PC-3 (cell line): ENCODE measurements around the gene ARF3. TPM values are rescaled to one million over a fixed set of nuclear protein-coding genes. Genes with fewer than 3 reads are reported as not detected.
A peak's percentile ranks its signal among the peaks of the same experiment; 100 is the strongest.

Experiments used
- ATAC-seq: fragments of 200-7000 bp; cut with Tn5 transposase; 2 replicates; pipeline ENCODE4 v1.9.1; 2020; ENCODE audit warnings: mild to moderate bottlenecking, moderate library complexity
- BruUV-seq: library from RNA; stranded (reverse); fragments of 400-500 nt; replicated peaks from 2 replicates; lab custom pipeline; 2021; lab: Mats Ljungman, UMichigan
- CTCF ChIA-PET: fragments of 300-600 bp; sonication (Branson Sonifier 250); formaldehyde crosslinking; loops from one replicate; lab custom pipeline; 2022; ENCODE audit warnings: antibody characterized with exemption; lab: Charles Lee
- POLR2A ChIA-PET: fragments of 300-600 bp; sonication (Branson Sonifier 250); formaldehyde crosslinking; loops from one replicate; lab custom pipeline; 2022; ENCODE audit warnings: antibody characterized with exemption; ENCODE audit not compliant: unreplicated experiment; lab: Charles Lee
- DNase-seq: peaks from one replicate; pipeline ENCODE4 v3.0.0-alpha.2; 2015
- H2AFZ ChIP-seq: fragments of 300-600 bp; sonication (generic); 2 replicates; pipeline ENCODE4 v1.6.0; 2016; ENCODE audit warnings: antibody characterized with exemption, low read length
- H3F3A ChIP-seq: fragments of 300-600 bp; sonication (generic); one replicate; pipeline ENCODE4 v1.6.0; 2017; ENCODE audit warnings: antibody characterized with exemption, low read length, control low read depth, mild to moderate bottlenecking; ENCODE audit not compliant: unreplicated experiment
- H3K27ac ChIP-seq: fragments of 300-600 bp; sonication (generic); 2 replicates; pipeline ENCODE4 v1.5.1; 2016; ENCODE audit warnings: mild to moderate bottlenecking, low read length
- H3K27me3 ChIP-seq: fragments of 300-600 bp; sonication (generic); 2 replicates; pipeline ENCODE4 v1.6.1; 2016; ENCODE audit warnings: low read length, mixed read lengths
- H3K36me3 ChIP-seq: fragments of 300-600 bp; sonication (generic); 2 replicates; pipeline ENCODE4 v1.6.1; 2016; ENCODE audit warnings: low read depth, mixed run types, low read length, mixed read lengths
- H3K4me1 ChIP-seq: fragments of 300-600 bp; sonication (generic); 2 replicates; pipeline ENCODE4 v1.5.1; 2016; ENCODE audit warnings: low read length; ENCODE audit not compliant: insufficient read depth
- H3K4me2 ChIP-seq: fragments of 300-600 bp; sonication (generic); 2 replicates; pipeline ENCODE4 v1.6.0; 2016; ENCODE audit warnings: low read length
- H3K4me3 ChIP-seq: fragments of 300-600 bp; sonication (generic); 2 replicates; pipeline ENCODE4 v1.5.1; 2016; ENCODE audit warnings: mild to moderate bottlenecking, low read length, mixed read lengths
- H3K79me2 ChIP-seq: fragments of 300-600 bp; sonication (generic); 2 replicates; pipeline ENCODE4 v1.6.1; 2017; ENCODE audit warnings: low read length, mixed read lengths
- H3K9ac ChIP-seq: fragments of 300-600 bp; sonication (generic); 2 replicates; pipeline ENCODE4 v1.6.0; 2016; ENCODE audit warnings: mild to moderate bottlenecking, low read length
- H3K9me2 ChIP-seq: fragments of 300-600 bp; sonication (generic); replicated peaks from 2 replicates; pipeline ENCODE4 v1.6.1; 2016; ENCODE audit warnings: mixed run types, low read length, mixed read lengths
- H3K9me3 ChIP-seq: fragments of 300-600 bp; sonication (generic); 2 replicates; pipeline ENCODE4 v1.6.1; 2016; ENCODE audit warnings: low read length, mixed read lengths
- H4K20me1 ChIP-seq: fragments of 300-600 bp; sonication (generic); 2 replicates; pipeline ENCODE4 v1.6.1; 2016; ENCODE audit warnings: low read length, mixed read lengths
- EZH2 ChIP-seq: fragments of 300-600 bp; sonication (generic); IDR thresholded peaks from one replicate; pipeline ENCODE4 v1.6.1; 2017; ENCODE audit warnings: antibody characterized with exemption, mild to moderate bottlenecking, low read length; ENCODE audit not compliant: unreplicated experiment
- EZH2phosphoT487 ChIP-seq: fragments of 300-600 bp; sonication (generic); IDR thresholded peaks from 2 replicates; pipeline ENCODE4 v1.6.1; 2018; ENCODE audit warnings: mild to moderate bottlenecking, antibody characterized with exemption, low read length, borderline replicate concordance
- intact Hi-C: fragments of 100-400 bp; cut with micrococcal nuclease; formaldehyde crosslinking; loops from 2 replicates; pipeline ENCODE4 v1.9.0; 2023
- total RNA-seq: library from RNA; depleted of rRNA; stranded (reverse); fragments of >200 nt; gene quantifications from 2 replicates; pipeline ENCODE4 v1.2.3, GENCODE V29; 2014
- TF ChIP-seq, protein P1 (sequence below): fragments of 300-600 bp; sonication (generic); conservative IDR thresholded peaks from 2 replicates; pipeline ENCODE4 v1.5.1; 2017; ENCODE audit warnings: antibody characterized with exemption, low read depth, mild to moderate bottlenecking, low read length

Gene ARF3
- total RNA-seq, 1 experiment from 2014 or later, result 85.5 TPM

DNA sequence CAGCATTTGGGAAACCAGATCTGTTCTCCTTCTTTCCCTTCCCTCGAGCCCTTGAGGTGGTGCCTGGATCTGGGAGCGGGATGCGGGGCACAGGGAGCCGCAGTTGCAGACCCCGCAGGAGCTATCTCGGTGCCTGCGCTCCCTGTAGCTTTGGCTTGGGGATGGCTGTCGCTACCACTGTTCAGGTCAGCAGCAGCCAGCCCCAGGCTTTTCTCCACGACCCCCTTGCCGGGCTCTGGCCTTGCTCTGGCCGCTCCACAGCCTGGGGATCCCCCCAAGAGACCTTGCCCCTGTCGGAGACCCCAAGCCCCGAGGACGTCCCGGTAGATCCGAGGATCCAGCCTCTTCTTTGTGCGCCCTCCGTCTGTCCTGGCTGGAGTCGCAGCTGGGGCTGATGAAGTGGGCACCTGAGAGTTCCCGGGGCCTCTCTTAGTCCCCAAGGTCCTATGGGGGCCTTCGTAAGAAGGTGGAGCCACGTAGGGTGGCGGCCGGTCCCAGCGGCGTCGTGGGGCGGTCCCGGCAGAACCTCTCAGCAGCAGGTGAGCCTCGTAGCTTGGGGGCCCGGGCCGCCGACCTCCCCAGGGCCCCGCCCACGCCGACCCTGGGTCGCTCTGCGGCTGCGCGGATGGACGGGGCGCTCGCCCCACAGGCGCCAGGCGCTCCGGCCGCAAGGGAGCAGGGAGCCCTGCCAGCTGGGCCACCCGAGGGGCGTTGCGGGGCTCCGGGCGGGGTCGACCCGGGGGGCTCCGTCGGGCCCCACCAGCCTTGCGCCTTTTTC lies 40.6 kb upstream of the ARF3 start:
- peak; percentile 33 for DNase-seq
- H3K27ac ChIP-seq, result no peak overlapping the region
- H3K4me3 ChIP-seq, result peak overlapping the region; percentile 69
- H3K79me2 ChIP-seq, result no peaks in the 10 kb centered on the region
- POLR2A ChIA-PET, result no interaction called here
- peak overlapping the region; percentile 52; the same call in 1 of the 2 replicates for H3K9ac ChIP-seq
- peaks cover 22% of the 10 kb centered on the region for H3K4me1 ChIP-seq
- no peaks in the 10 kb centered on the region for H3K9me2 ChIP-seq
- intact Hi-C loops, result loop anchor here (5.0 kb wide), 1 partner anchor 66 kb away; no protein-coding TSS in a partner anchor
- H3K4me2 ChIP-seq, result peak overlapping the region; percentile 92
- CTCF ChIA-PET, result interaction anchor here (0.6 to 1.7 kb wide), 3 partner anchors 20 to 529 kb away, joined by 3 to 10 read pairs (median 7); partner anchors contain the start of gene PRKAG1
- H3K9me3 ChIP-seq, result no peaks in the 10 kb centered on the region
- peaks cover 8% of the 10 kb centered on the region; the same call in 1 of the 2 replicates for H3K36me3 ChIP-seq
- H4K20me1 ChIP-seq, result no peaks in the 10 kb centered on the region
- H3F3A ChIP-seq, result no peaks in the 10 kb centered on the region
- no peaks in the 10 kb centered on the region for H3K27me3 ChIP-seq
- no TSS peak for BruUV-seq
- peak overlapping the region; percentile 81 for H2AFZ ChIP-seq
- peak; percentile 31 for ATAC-seq
- TF ChIP-seq EZH2 (no peak), EZH2phosphoT487 (no peak)
- TF ChIP-seq, protein P1, sequence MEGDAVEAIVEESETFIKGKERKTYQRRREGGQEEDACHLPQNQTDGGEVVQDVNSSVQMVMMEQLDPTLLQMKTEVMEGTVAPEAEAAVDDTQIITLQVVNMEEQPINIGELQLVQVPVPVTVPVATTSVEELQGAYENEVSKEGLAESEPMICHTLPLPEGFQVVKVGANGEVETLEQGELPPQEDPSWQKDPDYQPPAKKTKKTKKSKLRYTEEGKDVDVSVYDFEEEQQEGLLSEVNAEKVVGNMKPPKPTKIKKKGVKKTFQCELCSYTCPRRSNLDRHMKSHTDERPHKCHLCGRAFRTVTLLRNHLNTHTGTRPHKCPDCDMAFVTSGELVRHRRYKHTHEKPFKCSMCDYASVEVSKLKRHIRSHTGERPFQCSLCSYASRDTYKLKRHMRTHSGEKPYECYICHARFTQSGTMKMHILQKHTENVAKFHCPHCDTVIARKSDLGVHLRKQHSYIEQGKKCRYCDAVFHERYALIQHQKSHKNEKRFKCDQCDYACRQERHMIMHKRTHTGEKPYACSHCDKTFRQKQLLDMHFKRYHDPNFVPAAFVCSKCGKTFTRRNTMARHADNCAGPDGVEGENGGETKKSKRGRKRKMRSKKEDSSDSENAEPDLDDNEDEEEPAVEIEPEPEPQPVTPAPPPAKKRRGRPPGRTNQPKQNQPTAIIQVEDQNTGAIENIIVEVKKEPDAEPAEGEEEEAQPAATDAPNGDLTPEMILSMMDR, result no peak

DNA sequence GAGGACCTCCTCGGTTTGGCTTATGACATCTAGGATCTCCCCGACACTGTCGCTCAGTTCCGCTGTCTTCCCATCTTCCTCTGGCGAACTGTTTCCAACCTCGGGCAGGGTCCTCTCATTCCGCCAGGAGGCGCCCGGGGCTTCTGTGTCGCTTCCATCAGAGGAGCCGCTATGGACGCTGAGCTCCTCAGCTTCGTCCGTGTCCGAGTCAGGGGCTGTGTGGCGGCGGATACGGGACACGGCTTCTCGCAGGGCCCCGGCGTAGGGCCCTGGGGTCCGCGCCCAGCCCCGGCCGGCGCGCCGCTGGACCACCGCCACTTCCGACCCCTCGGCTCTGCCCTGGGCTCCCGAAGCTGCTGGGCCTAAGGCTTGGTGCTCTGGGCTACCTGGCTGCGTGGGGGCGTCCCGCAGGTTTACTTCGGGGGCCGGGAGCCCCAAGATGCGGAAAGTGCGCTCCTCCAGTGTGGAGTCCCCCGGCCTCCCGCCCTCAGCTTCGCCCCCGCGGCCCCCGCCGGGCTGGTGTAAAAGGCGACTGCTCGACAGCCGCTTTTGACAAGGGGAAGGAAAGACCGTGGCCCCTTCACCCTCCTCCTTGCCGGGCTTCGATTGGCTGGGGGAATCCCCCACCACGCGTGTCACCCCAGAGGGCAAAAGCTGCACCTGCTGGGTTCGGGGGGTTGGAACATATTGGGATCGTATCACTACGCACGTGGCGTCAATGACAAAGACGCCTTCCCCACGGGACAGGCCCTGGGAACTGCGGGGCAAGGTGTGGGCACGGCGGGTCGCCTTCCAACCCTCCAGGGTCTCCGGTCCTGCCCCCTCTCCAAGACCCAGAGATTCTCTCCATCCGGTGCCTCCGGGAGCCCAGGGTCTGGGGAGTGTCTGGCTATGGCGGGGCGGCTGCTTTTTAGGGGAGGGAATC lies 39.8 kb upstream of the ARF3 start:
- ChIA-PET CTCF (interaction anchor here (0.5 to 1.7 kb wide), 12 partner anchors 9 to 144 kb away, joined by 3 to 10 read pairs (median 4); partner anchors contain the start of genes DHH, FKBP11 and PRKAG1), POLR2A (interaction anchor here (0.6 kb wide), 1 partner anchor 18 kb away, joined by 6 read pairs; no protein-coding TSS in a partner anchor)
- Histone ChIP-seq H3K27ac (no peak overlapping the region), H3K36me3 (0 out of 2 replicates have a peak, but pooled peaks cover 3% of the 10 kb centered on the region), H3K9me3 (no peaks in the 10 kb centered on the region), H3K9me2 (no peaks in the 10 kb centered on the region), H3K4me2 (peak overlapping the region; percentile 92), H2AFZ (peak overlapping the region; percentile 74), H3K9ac (no peak overlapping the region), H3K4me1 (peaks cover 22% of the 10 kb centered on the region), H3K79me2 (no peaks in the 10 kb centered on the region), H3F3A (no peaks in the 10 kb centered on the region), H4K20me1 (no peaks in the 10 kb centered on the region), H3K4me3 (peak overlapping the region; percentile 65), H3K27me3 (no peaks in the 10 kb centered on the region)
- peak; percentile 39 for ATAC-seq
- TF ChIP-seq EZH2phosphoT487 (no peak), EZH2 (no peak)
- TF ChIP-seq, protein P1, result peak; percentile 70
- BruUV-seq, result no TSS peak
- intact Hi-C loops, result loop anchor here (5.0 kb wide), 1 partner anchor 65 kb away; no protein-coding TSS in a partner anchor
- peak; percentile 75 for DNase-seq
